ENCODE data around the gene DENND10.
A peak's percentile ranks its signal among the peaks of the same experiment; 100 is the strongest.
"Not testable (repeated sequence)": the region's sequence is repeated elsewhere in the genome, so short reads cannot be mapped to it uniquely, and the experiment has no call there.

The DENND10 gene

GRCh38 chr10:119177708-119178371 is 73.9 kb downstream of the DENND10 start:
- DNase-seq, result peak; percentile 47

- DNase-seq, result peak; percentile 95
Observed at GRCh38 chr10:119178372-119179119, 74.6 kb downstream of the DENND10 start, which contains the start of gene PRDX3. TSS of gene PRDX3 (minus strand) at chr10:119178812. CDS start at chr10:119178790, 22 bp downstream.

- not testable (repeated sequence) for DNase-seq
Observed at GRCh38 chr10:119180850-119181400, 77.0 kb downstream of the DENND10 start.

GRCh38 chr10:119183664-119184412 is 79.9 kb downstream of the DENND10 start:
- peak; percentile 14 for DNase-seq

All from stimulated activated CD4-positive, alpha-beta T cell treated with anti-CD3 and anti-CD28 coated beads, Interleukin-4, amount 100 ng/mL, for 24 hours (primary cell).